Ovary (tissue), 9 donors: Measurements from ENCODE around the gene PABPC3. TPM values are rescaled to one million over a fixed set of nuclear protein-coding genes. Genes with fewer than 3 reads are reported as not detected.

Experiments used
- DNase-seq, 5 donors: peaks; one replicate each; pipeline ENCODE4 v3.0.0-alpha.2; 2019 to 2020
- H3K27ac ChIP-seq, 2 donors: fragments of 200-600 bp; one replicate each; pipeline versions ENCODE4 v1.5.1 to v1.8.0; 2019 to 2022
- H3K27me3 ChIP-seq: fragments of 200-600 bp; one replicate; pipeline ENCODE4 v1.8.0; 2022
- H3K36me3 ChIP-seq: fragments of 200-600 bp; sonication (generic); one replicate; pipeline ENCODE4 v1.5.1; 2019
- H3K4me1 ChIP-seq: one replicate; pipeline ENCODE4 v1.8.1; 2013; ENCODE audit warnings: mild to moderate bottlenecking, moderate library complexity; ENCODE audit not compliant: insufficient read depth
- H3K4me3 ChIP-seq: fragments of 200-600 bp; sonication (generic); one replicate; pipeline ENCODE4 v1.5.1; 2017
- H3K9me3 ChIP-seq, 2 donors: fragments of 200-600 bp in 1 of 2; sonication (generic) in 1 of 2; one replicate each; pipeline versions ENCODE4 v1.5.1 to v1.8.1; 2013 to 2019; ENCODE audit warnings: mild to moderate bottlenecking in 1 of 2, moderate library complexity in 1 of 2
- CTCF ChIP-seq, 3 donors: fragments of 450-650 bp in 2 of 3; fragments of 200-600 bp in 1 of 3; IDR thresholded peaks; one replicate each; pipeline versions ENCODE4 v1.5.1 to v1.8.0; 2016 to 2022; ENCODE audit warnings: antibody characterized with exemption in 3 of 3, mild to moderate bottlenecking in 1 of 3
- EP300 ChIP-seq: sonication (generic); formaldehyde crosslinking; IDR thresholded peaks from one replicate; pipeline ENCODE4 v1.6.1; 2017; ENCODE audit warnings: antibody characterized with exemption
- POLR2A ChIP-seq: fragments of 450-650 bp; IDR thresholded peaks from one replicate; pipeline ENCODE4 v1.6.1; 2017; ENCODE audit warnings: antibody characterized with exemption, mild to moderate bottlenecking, moderate library complexity
- WGBS, 3 donors: extraction: QIAGEN DNeasy Blood & Tissue Kit in 1 of 3; methylation state at CpG; one replicate each; pipeline versions ENCODE4 v1.1.5 to v1.1.7; 2013 to 2017; 5-methylcytosine and 5-hydroxymethylcytosine counted together
- intact Hi-C, 4 donors: fragments of 100-400 bp; cut with DNase I; formaldehyde crosslinking; loops; one replicate each; pipeline versions ENCODE4 v1.11.0 to v1.15.1; 2022 to 2023
- polyA plus RNA-seq, 2 donors: library from polyadenylated mRNA; stranded (reverse); fragments of 200-250 nt in 1 of 2; fragments of 350-450 nt in 1 of 2; fragmentation: Illumina TruSeq in 1 of 2; extraction: RNeasy Lipid Tissue Mini Kit (QIAGEN cat#74804) in 1 of 2; gene quantifications; one replicate each; pipeline ENCODE4 v1.2.3, GENCODE V29; 2013 to 2014
- total RNA-seq, 7 donors: library from RNA; depleted of rRNA in 2 of 7; stranded (reverse); fragments of >200 nt in 2 of 7; fragmentation: NEBNext Ultra II Directional in 3 of 7; extraction: Animal tissue kit (Norgen Biotek cat#: 25700) in 3 of 7; gene quantifications; one replicate each; pipeline versions ENCODE4 v1.1.0 to v1.2.4, GENCODE V29; 2016 to 2023
- donor health status: DM: no; HTN: no; CAD: no; lungs with moderate emphysema.
- donor health status: DM: no; HTN: no; CAD: no.
- donor health status: Bipolar disorder and iron deficiency.
- donor health status: DM: yes; HTN: yes; CAD: no.
- donor health status: DM: no; HTN: no; CAD: no.
- donor health status: DM: yes; HTN: yes; CAD: no.

The PABPC3 gene
- total and polyA plus RNA-seq, 9 donors, result 0.08 to 0.78 (median 0.30) TPM; not detected in 2

GRCh38 chr13:25069911-25070310 is 26.0 kb upstream of the PABPC3 start:
- WGBS, 3 donors, result 44 to 48% (median 46%) methylated on average over 8 of the region's 8 CpGs
- Histone ChIP-seq H3K4me1 (no peaks in the 10 kb centered on the region), H3K27me3 (no peaks in the 10 kb centered on the region), H3K4me3 (no peak overlapping the region), H3K27ac (no peak overlapping the region), H3K36me3 (no peaks in the 10 kb centered on the region), H3K9me3 (no peaks in the 10 kb centered on the region)
- no peak for TF ChIP-seq POLR2A
- TF ChIP-seq EP300, result no peak
- TF ChIP-seq CTCF (IDR thresholded peaks at IDR 0.05), result no peak
- DNase-seq, result no peak
- intact Hi-C loops, result no loop called here

GRCh38 chr13:25080773-25081172 is 15.2 kb upstream of the PABPC3 start:
- no peak overlapping the region for H3K4me3 ChIP-seq
- no peak for DNase-seq
- H3K4me1 ChIP-seq, result no peaks in the 10 kb centered on the region
- no peaks in the 10 kb centered on the region for H3K9me3 ChIP-seq
- WGBS, 3 donors, result 80 to 81% (median 80%) methylated on average over 2 of the region's 2 CpGs
- no peak for TF ChIP-seq POLR2A
- TF ChIP-seq EP300, result no peak
- no peak for TF ChIP-seq CTCF (IDR thresholded peaks at IDR 0.05)
- no peaks in the 10 kb centered on the region for H3K36me3 ChIP-seq
- H3K27ac ChIP-seq, result no peak overlapping the region
- intact Hi-C loops, result no loop called here
- H3K27me3 ChIP-seq, result no peaks in the 10 kb centered on the region

- Histone ChIP-seq H3K4me3 (no peak overlapping the region), H3K4me1 (no peaks in the 10 kb centered on the region), H3K9me3 (no peaks in the 10 kb centered on the region), H3K27me3 (no peaks in the 10 kb centered on the region), H3K36me3 (no peaks in the 10 kb centered on the region), H3K27ac (no peak overlapping the region)
- TF ChIP-seq POLR2A (no peak), CTCF (IDR thresholded peaks at IDR 0.05) (no peak), EP300 (no peak)
- intact Hi-C loops, result no loop called here
- DNase-seq, result no peak
- 69 to 87% (median 84%) methylated on average over 1 of the region's 1 CpG for WGBS, 3 donors
Observed at GRCh38 chr13:25084096-25084495, 11.8 kb upstream of the PABPC3 start.

GRCh38 chr13:25085125-25085742 is 10.7 kb upstream of the PABPC3 start:
- intact Hi-C loops, result no loop called here
- Histone ChIP-seq H3K4me3 (no peak overlapping the region), H3K9me3 (no peaks in the 10 kb centered on the region), H3K27ac (no peak overlapping the region), H3K4me1 (no peaks in the 10 kb centered on the region), H3K27me3 (no peaks in the 10 kb centered on the region), H3K36me3 (no peaks in the 10 kb centered on the region)
- TF ChIP-seq CTCF (IDR thresholded peaks at IDR 0.05), result no peak
- no peak for TF ChIP-seq EP300
- TF ChIP-seq POLR2A, result no peak
- no peak for DNase-seq
- 39 to 40% (median 39%) methylated on average over 6 of the region's 6 CpGs for WGBS, 3 donors
